ENCODE data around the gene PTH2.

The PTH2 gene

GRCh38 chr19:49430678-49431329, 7.6 kb upstream of the PTH2 start:
- no peak for DNase-seq

- DNase-seq, result no peak
Observed at GRCh38 chr19:49430172-49430677, 7.0 kb upstream of the PTH2 start.

DNA sequence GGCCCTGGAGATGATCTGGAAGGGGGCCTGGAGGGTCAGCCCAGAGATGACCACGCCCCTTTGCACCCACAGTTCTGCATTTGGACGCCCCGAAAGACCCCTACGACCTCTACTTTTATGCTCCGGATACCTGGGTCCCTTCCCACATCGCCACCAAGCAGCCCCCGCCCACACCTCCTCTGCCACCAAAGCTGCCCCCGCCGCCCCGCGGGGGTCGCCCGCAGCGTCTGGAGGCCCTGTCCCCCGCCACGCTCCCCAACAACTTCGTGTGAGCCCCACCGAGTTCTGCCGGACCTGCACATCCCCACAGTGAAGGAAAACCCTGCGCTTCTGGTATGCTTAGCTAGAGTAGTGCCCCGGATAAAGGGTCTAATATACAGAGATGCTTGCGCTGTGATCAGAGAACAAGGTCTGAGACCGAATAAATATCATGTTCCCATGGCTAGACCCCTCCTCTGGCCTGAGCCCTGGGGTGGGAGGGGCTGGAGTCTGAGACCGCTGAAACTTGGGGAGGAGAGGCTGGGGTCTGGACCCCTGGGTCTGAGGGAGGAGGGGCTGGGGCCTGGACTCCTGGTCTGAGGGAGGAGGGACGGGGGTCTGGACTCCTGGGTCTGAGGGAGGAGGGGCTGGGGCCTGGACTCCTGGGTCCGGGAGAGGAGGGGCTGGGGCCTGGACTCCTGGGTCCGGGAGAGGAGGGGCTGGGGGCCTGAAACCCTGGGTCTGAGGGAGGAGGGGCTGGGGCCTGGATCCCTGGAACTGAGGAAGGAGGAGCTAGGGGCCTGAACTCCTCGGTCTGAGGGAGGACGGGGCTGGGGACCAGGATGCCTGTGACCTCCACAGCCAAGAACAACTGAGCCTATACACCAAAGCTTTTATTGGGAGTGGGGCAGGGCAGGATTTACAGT, 5.6 kb upstream of the PTH2 start:
- no peak for DNase-seq

- DNase-seq, result no peak
Observed at GRCh38 chr19:49427855-49428546, 4.8 kb upstream of the PTH2 start.

GRCh38 chr19:49427339-49427738, 4.1 kb upstream of the PTH2 start:
- no peak for DNase-seq

- peak in 1 of 2 donors; percentile 26 for DNase-seq
Observed at GRCh38 chr19:49425922-49426592, 2.8 kb upstream of the PTH2 start.

DNA sequence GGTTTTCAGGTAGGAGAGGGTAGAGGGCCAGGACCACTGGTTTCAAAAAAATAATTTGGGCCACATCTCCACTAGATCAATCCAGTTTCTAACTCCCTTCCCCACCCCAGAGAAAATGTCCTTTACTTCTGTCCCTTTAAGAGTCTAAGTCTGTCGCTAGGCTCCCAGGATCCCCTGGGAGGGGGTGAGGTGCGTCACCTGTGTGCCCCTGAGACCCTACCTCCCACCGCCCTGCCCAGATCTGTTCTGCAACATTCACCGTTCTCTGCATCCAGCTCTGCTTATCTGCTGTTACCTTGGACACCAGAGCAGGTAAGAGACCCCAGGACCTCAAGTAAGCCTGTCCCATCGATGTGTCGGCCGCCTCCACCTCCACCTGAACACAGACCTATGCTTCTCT, 1.9 kb upstream of the PTH2 start, which contains the start of gene GFY:
Gene GFY, plus strand, starts transcription at position 211 of the 400 bp plus-strand sequence. CDS start 1,043 bp downstream, outside the sequence.
- DNase-seq, result no peak

DNA sequence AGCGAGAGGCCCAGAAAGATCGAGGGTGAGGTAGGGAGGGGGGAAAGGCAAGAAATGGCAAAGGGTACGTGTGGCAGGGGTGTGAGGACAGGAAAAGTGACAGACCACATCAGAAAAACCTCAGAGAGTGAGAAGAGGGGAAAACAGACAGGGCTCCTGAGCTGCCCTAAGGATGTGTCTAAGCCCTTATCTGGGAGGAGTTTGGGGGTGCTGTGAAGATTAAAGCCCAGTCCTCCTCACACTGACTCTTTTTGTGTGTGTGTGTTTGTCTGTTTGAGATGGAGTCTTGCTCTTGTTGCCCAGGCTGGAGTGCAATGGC, 703 bp upstream of the PTH2 start:
- no peak for DNase-seq

- DNase-seq, result no peak
Observed at GRCh38 chr19:49422407-49423070, 702 bp downstream of the PTH2 start.

- no peak for DNase-seq
Observed at GRCh38 chr19:49421878-49422202, 1.4 kb downstream of the PTH2 start.

GRCh38 chr19:49421039-49421877, 2.0 kb downstream of the PTH2 start:
- DNase-seq, result peak; percentile 16 to 25

- DNase-seq, result no peak
Observed at GRCh38 chr19:49420227-49420626, 3.0 kb downstream of the PTH2 start.

- DNase-seq, result no peak
Observed at GRCh38 chr19:49419173-49419572, 4.1 kb downstream of the PTH2 start.

DNA sequence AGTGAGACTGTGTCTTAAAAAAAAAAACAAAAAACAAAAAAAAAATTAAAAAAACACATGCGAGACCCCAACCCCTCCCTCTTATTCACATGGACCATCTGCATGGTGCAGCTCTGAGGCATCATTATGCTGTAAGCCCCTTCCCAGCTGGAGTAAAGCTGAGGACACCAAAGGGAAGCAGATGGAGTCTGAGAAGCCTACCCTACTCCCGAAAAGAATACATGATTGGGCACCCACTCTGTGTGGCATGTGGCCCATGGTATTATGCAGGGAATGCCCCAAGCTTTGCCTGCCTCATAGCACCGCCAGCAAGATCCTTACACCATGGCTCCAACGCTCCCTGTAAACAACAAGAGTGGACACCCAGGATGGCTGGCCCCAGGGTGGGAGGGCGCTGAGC, 4.7 kb downstream of the PTH2 start:
- no peak for DNase-seq

DNA sequence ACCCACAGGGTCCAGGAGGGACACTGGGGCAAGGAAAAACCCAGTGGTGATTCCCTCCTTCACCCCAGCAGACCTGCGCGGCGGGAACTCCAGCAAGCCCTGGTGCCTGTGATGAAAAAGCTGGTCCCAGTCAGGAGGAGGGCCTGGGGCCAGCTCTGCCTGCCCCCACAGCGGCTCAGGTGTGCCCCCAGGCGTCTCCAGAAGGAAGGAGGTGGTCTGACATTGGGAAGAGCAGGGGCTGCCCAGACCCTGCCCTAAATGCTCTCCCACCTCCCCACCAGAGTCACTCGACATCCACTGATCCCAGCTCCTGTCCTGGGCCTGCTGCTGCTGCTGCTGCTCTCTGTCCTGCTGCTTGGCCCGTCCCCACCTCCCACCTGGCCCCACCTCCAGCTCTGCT, 6.2 kb downstream of the PTH2 start:
- DNase-seq, result no peak

DNA sequence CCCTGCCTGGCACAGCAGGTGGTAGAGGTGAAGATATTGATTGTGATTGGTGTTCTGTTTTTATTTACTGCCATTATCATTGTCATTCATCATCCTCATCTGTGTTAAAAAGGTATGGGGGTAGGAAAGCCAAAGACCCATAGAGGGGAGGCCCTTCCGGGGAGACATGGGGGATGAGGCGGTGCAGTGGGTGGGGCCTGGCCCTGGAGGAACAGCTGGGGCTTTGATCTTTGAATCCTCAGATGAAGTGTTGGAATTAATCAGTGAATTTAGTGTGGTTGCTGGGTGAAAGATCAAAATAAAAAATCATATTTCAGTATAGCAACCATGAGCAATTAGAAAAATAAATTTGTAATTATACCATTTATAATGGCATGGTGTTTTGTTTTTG, 7.4 kb downstream of the PTH2 start:
- DNase-seq, result no peak

GRCh38 chr19:49415102-49415809, 8.0 kb downstream of the PTH2 start:
- no peak for DNase-seq

DNA sequence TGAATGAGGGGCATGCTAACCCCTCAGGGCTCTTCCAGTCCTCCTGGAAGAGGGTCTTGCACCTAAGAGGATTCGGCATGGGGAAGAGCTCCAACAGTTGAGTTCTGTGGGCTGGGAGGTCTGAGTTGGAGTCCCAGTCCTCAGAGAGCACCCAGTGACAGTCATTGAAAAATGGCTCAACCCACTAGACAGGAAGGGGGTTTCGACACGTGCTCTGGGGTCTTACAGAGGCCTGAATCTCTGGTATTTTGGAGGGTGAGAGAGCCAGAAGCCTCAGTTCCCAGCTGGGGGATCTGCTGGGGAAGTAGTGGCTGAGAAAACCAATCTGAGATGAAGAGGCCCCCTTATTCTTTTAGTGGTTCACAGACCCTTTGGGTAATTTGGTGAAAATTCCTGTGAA, 9.0 kb downstream of the PTH2 start:
- DNase-seq, result no peak

DNA sequence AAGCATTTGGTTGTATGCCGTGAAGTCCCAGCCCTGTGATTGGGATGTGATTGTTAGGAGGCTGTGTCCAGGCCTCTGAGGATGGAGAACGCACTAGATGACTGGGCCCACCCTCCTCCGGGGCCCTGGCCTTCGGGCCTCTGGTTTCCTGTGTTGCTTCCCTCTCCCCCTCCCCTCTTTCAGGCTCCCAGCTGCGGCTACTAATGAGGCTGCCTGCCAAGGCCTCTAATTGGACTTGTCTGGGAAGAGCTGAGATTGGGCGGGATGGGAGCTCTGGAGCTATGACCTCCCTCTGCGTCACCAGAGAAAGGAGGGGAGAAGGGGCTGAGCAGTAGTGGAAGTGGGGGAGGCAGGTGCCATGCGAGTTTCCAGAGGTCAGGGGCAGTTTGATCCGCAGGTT, 9.9 kb downstream of the PTH2 start:
- no peak for DNase-seq

- no peak for DNase-seq
Observed at GRCh38 chr19:49411681-49412326, 11.4 kb downstream of the PTH2 start.

Data from activated CD4-positive, alpha-beta T cell treated with anti-CD3 and anti-CD28 coated beads for 4 hours (primary cell).